Epithelial cell of proximal tubule (primary cell): ENCODE measurements around the gene TTLL11. TPM values are rescaled to one million over a fixed set of nuclear protein-coding genes. Genes with fewer than 3 reads are reported as not detected.

Source experiments
- DNase-seq: peaks from one replicate; pipeline ENCODE4 v3.0.0-alpha.2; 2011; ENCODE audit warnings: low read depth
- H3K4me3 ChIP-seq: 2 replicates; pipeline ENCODE4 v1.5.1; 2011; ENCODE audit warnings: low read depth, mild to moderate bottlenecking, low read length
- CTCF ChIP-seq: conservative IDR thresholded peaks from 2 replicates; pipeline ENCODE4 v1.5.1; 2012; ENCODE audit warnings: low read depth, mild to moderate bottlenecking, low read length
- total RNA-seq: library from RNA; depleted of rRNA; stranded (reverse); fragments of >200 nt; gene quantifications from 2 replicates; pipeline ENCODE4 v1.2.3, GENCODE V29; 2015

TTLL11 gene
- total RNA-seq, 1 donor from 2014 or later, result 0.75 TPM

GRCh38 chr9:121778252-121779225, 314.6 kb downstream of the TTLL11 start:
- no peak for TF ChIP-seq CTCF
- DNase-seq, result no peak
- H3K4me3 ChIP-seq, result no peak overlapping the region

GRCh38 chr9:121776739-121777637, 316.1 kb downstream of the TTLL11 start:
- H3K4me3 ChIP-seq, result no peak overlapping the region
- no peak for TF ChIP-seq CTCF
- DNase-seq, result no peak

GRCh38 chr9:121776001-121776738, 316.9 kb downstream of the TTLL11 start:
- no peak for DNase-seq
- no peak overlapping the region for H3K4me3 ChIP-seq
- no peak for TF ChIP-seq CTCF

- DNase-seq, result no peak
- no peak overlapping the region for H3K4me3 ChIP-seq
- no peak for TF ChIP-seq CTCF
Measured at GRCh38 chr9:121774715-121775613, 318.1 kb downstream of the TTLL11 start.

GRCh38 chr9:121773954-121774714, 319.0 kb downstream of the TTLL11 start:
- DNase-seq, result no peak
- no peak for TF ChIP-seq CTCF
- no peak overlapping the region for H3K4me3 ChIP-seq
